Germinal center (tissue), 1 donor: ENCODE results near the gene SDR9C7.
"Not testable (repeated sequence)": the region's sequence is repeated elsewhere in the genome, so short reads cannot be mapped to it uniquely, and the experiment has no call there.

Experiments used
- DNase-seq: peaks from one replicate; pipeline ENCODE4 v3.0.0; 2012; ENCODE audit warnings: mixed read lengths, low spot score

Gene SDR9C7

GRCh38 chr12:56933826-56934625, at the start of gene SDR9C7:
Gene SDR9C7, minus strand, starts transcription at chr12:56934408. Its CDS starts 147 bp downstream, at chr12:56934261.
- no peak for DNase-seq

DNA sequence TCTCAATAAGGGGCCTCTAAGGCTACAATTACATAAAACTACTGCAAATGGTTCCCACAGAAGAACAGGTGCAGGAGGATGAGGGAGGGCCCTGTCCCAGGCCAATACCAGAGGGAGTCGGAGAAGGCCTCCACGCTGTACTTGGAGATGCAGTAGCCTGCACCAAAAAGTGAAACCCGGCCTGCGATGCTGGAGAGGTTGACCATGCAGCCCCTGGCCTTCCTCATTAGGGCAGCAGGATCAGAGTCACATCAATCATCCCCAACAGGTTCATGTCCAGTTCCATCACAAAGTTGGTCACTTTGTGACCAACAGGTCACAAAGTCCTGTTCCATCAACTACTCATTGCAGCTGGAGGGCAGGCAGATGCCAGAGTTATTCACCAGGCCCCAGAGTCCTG, 49.2 kb upstream of the SDR9C7 start:
- DNase-seq: peak; percentile 1

DNA sequence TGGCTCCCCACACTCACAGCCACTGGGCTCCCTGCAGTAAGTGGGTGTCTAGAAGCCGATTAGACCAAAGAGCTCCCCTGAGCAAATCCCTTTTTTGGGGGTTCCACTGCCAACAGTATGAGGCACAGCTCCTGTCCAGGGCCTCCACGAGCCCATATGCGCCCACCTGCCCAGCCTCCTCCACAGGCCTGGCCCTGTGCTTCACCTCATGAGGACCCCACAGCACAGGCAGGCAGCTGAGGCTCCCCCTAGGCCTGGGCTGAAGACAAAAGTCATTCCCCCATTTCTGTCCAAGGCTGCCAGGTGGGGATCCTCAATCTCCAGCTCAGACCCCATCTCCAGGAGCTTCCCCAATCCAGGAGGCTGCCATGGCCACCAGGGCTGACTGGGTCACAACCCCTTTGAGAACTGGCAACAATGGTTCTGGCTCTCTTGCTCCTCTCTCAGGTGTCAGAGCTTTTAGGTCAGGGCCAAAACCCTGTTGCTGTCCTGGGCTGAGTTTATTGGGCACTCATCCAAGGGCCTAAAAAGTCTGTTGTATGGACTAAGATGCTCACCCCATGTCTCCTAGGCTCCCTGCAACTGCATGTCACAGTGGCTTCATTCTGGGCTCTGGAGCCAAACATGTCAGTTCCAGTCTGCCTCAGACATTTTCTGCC, 48.5 kb upstream of the SDR9C7 start:
- not testable (repeated sequence) for DNase-seq

GRCh38 chr12:56980941-56981530, 46.8 kb upstream of the SDR9C7 start:
- peak; percentile 0 for DNase-seq

GRCh38 chr12:56980268-56980667, 46.1 kb upstream of the SDR9C7 start:
- no peak for DNase-seq

GRCh38 chr12:56979628-56980027, 45.4 kb upstream of the SDR9C7 start:
- DNase-seq: no peak

GRCh38 chr12:56978397-56979138, 44.4 kb upstream of the SDR9C7 start:
- DNase-seq: no peak

DNA sequence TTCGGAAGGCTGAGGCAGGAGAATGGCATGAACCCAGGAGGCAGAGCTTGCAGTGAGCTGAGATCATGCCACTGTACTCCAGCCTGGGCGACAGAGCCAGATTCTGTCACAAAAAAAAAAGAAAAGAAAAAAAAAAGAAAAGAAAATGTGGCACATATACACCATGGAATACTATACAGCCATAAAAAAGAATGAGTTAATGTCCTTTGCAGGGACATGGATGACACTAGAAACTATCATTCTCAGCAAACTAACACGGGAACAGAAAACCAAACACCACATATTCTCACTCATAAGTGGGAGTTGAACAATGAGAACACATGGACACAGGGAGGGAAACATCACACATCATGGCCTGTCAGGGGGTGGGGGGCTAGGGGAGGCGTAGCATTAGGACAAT, 43.2 kb upstream of the SDR9C7 start:
- DNase-seq: not testable (repeated sequence)

GRCh38 chr12:56974224-56974623, 40.0 kb upstream of the SDR9C7 start:
- not testable (repeated sequence) for DNase-seq

DNA sequence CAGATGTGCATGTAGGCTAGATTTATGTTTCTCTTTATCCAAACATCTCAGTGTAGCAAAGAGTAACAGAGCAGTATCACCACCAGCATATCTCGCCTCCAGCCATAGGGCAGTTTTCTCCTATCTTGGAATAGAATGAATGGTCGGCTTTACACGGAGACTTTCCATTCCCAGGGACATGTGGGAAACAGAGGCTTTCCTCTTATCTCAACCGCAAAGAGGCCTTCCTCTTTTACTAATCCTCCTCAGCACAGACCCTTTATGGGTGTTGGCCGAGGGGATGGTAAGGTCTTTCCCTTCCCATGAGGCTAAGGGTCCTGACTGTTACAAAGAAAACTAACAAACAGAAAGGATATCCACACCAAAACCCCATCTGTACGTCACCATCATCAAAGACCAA, 34.7 kb upstream of the SDR9C7 start:
- DNase-seq: not testable (repeated sequence)

DNA sequence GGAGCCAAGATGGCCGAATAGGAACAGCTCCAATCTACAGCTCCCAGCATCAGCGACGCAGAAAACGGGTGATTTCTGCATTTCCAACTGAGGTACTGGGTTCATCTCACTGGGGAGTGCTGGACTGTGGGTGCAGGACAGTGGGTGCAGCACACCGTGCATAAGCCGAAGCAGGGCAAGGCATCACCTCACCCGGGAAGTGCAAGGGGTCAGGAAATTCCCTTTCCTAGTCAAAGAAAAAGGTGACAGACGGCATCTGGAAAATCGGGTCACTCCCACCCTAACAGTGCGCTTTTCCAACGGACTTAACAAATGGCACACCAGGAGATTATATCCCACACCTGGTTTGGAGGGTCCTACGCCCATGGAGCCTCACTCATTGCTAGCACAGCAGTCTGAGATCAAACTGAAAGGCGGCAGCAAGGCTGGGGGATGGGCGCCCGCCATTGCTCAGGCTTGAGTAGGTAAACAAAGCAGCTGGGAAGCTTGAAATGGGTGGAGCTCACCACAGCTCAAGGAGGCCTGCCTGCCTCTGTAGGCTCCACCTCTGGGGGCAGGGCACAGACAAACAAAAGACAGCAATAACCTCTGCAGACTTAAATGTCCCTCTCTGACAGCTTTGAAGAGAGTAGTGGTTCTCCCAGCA, 31.9 kb upstream of the SDR9C7 start:
- not testable (repeated sequence) for DNase-seq

DNA sequence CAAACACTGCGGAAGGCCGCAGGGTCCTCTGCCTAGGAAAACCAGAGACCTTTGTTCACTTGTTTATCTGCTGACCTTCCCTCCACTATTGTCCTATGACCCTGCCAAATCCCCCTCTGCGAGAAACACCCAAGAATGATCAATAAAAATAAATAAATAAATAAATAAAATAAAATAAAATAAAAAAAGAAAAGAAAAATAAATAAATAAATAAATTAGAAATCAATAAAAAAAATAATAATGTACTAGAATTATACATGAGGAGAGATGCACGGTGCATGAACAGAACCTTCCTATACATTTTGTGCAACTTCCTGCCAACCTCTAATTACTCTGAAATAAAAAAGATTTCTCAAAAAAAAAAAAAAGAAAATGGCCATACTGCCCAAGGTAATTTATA, 30.9 kb upstream of the SDR9C7 start:
- not testable (repeated sequence) for DNase-seq

DNA sequence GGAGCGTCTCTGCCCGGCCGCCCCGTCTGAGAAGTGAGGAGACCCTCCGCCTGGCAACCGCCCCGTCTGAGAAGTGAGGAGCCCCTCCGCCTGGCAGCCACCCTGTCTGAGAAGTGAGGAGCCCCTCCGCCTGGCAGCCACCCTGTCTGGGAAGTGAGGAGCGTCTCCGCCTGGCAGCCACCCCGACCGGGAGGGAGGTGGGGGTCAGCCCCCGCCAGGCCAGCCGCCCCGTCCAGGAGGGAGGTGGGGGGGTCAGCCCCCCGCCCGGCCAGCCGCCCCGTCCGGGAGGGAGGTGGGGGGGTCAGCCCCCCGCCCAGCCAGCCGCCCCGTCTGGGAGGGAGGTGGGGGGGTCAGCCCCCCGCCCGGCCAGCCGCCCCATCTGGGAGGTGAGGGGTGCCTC, 29.3 kb upstream of the SDR9C7 start:
- DNase-seq: not testable (repeated sequence)

GRCh38 chr12:56962247-56962646, 28.0 kb upstream of the SDR9C7 start:
- not testable (repeated sequence) for DNase-seq

GRCh38 chr12:56958422-56958821, 24.2 kb upstream of the SDR9C7 start:
- DNase-seq: no peak

GRCh38 chr12:56957229-56958052, 23.2 kb upstream of the SDR9C7 start, which contains the start of gene RDH16:
Gene RDH16, minus strand, starts transcription at chr12:56957608. Its CDS starts 146 bp downstream, at chr12:56957462.
- DNase-seq: no peak

DNA sequence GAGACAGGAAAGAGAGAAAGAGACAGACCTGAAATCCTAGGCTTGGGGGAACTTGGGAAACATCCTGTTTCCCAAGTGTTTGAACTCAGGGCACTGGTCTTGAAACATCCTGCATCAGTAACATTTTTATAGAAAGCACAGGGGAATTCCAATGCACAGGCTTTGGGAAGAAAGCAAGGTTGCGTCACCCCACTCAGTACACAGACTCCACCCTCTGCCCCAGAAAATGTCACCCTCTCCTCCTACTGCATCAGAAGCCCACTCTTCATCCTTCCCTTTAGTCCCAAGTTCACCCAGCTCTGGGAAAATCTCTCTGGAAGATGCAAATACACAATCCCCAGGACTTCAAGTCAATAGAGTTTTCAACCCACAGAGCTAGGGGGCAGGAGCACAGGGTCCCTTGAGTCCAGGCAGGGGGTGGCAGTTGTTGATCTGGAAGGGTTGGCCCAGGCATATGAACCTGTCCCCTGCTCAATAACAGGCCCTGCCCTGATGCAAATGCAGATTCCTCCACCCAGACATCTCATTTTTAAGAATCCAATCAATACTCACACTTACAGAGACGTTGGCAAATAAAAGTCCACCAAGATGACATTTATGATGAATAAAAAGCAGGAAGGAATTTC, 21.5 kb upstream of the SDR9C7 start:
- DNase-seq: no peak

DNA sequence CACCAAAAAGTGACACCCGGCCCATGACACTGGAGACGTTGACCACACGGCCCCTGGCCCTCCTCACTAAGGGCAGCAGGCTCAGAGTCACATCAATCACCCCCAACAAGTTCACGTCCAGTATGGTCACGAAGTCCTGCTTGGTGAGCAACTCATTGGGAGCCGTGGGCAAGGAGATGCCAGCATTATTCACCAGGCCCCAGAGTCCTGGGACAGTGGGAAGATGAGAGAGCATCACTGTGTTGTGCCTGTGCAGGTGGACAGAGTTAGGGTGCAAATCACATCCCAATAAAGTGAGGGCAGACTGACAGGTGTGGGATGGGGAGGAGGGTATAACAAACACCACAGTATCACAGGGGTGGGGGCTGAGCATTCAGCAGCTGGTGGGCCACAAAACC, 20.7 kb upstream of the SDR9C7 start:
- no peak for DNase-seq

GRCh38 chr12:56954057-56954957, 20.1 kb upstream of the SDR9C7 start:
- DNase-seq: no peak
